ENCODE results near the gene PDGFRB. TPM values are rescaled to one million over a fixed set of nuclear protein-coding genes. Genes with fewer than 3 reads are reported as not detected.

PDGFRB gene
- total RNA-seq, 1 experiment from 2014 or later: 1.8 TPM

- no peaks in the 10 kb centered on the region for H3K36me3 ChIP-seq (ENCODE audit: control insufficient read depth, insufficient read depth, low read length)
- TF ChIP-seq TCF7L2 (IDR thresholded peaks at IDR 0.05; ENCODE audit: low read depth, low read length) (no peak), CTCF (IDR thresholded peaks at IDR 0.05) (no peak), SIN3A (IDR thresholded peaks at IDR 0.05; ENCODE audit: borderline replicate concordance, insufficient read depth, low read depth, low read length) (no peak), POLR2AphosphoS5 (IDR thresholded peaks at IDR 0.05; ENCODE audit: low read depth, low read length) (no peak)
- TF ChIP-seq, protein P1, sequence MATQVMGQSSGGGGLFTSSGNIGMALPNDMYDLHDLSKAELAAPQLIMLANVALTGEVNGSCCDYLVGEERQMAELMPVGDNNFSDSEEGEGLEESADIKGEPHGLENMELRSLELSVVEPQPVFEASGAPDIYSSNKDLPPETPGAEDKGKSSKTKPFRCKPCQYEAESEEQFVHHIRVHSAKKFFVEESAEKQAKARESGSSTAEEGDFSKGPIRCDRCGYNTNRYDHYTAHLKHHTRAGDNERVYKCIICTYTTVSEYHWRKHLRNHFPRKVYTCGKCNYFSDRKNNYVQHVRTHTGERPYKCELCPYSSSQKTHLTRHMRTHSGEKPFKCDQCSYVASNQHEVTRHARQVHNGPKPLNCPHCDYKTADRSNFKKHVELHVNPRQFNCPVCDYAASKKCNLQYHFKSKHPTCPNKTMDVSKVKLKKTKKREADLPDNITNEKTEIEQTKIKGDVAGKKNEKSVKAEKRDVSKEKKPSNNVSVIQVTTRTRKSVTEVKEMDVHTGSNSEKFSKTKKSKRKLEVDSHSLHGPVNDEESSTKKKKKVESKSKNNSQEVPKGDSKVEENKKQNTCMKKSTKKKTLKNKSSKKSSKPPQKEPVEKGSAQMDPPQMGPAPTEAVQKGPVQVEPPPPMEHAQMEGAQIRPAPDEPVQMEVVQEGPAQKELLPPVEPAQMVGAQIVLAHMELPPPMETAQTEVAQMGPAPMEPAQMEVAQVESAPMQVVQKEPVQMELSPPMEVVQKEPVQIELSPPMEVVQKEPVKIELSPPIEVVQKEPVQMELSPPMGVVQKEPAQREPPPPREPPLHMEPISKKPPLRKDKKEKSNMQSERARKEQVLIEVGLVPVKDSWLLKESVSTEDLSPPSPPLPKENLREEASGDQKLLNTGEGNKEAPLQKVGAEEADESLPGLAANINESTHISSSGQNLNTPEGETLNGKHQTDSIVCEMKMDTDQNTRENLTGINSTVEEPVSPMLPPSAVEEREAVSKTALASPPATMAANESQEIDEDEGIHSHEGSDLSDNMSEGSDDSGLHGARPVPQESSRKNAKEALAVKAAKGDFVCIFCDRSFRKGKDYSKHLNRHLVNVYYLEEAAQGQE (IDR thresholded peaks at IDR 0.05; ENCODE audit: insufficient read depth in 1 of 2, low read depth in 2 of 2, low read length in 1 of 2): no peak
- intact Hi-C loops (cut with micrococcal nuclease; ENCODE audit: unreplicated experiment): no loop called here
These were observed 78.6 kb downstream of the PDGFRB start for GRCh38 chr5:150077060-150077459.

DNA sequence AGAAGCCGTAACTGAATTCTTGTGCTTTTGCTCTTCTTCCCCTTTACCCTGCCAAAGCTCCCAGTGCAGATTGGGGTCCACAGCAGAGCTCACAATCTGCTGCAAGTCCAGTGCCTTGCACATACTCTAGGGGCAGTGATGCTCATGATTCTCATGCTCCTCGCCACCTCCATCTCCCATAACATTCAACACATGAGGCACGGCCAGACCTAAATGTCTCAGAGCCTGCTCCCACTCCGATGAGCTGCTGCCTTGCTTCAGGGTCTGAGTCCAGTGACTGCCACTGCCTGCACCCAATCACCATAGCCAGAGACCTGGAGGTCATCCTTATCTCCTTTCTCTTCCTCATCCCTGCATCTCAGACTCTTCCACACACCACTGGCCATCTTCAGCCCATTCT, 79.8 kb downstream of the PDGFRB start:
- in situ Hi-C loops (cut with HindIII; ENCODE audit: low pct_unique_long_range_greater_than_20kb, low sequenced_read_pairs): no loop called here
- no peak for DNase-seq (ENCODE audit: low read depth, low spot score)
- Histone ChIP-seq H3K4me3 (ENCODE audit: low read depth in 2 of 2, low read length in 2 of 2) (no peak overlapping the region), H3K27me3 (ENCODE audit: control insufficient read depth, insufficient read depth, low read length) (no peaks in the 10 kb centered on the region), H3K27ac (ENCODE audit: low read length) (no peak overlapping the region), H3K4me1 (ENCODE audit: control insufficient read depth, insufficient read depth, low read length) (no peaks in the 10 kb centered on the region), H3K9me3 (ENCODE audit: control insufficient read depth, insufficient read depth, low read depth, low read length) (no peaks in the 10 kb centered on the region), H3K36me3 (ENCODE audit: control insufficient read depth, insufficient read depth, low read length) (no peaks in the 10 kb centered on the region)
- POLR2A ChIA-PET: no interaction called here
- TF ChIP-seq SIN3A (IDR thresholded peaks at IDR 0.05; ENCODE audit: borderline replicate concordance, insufficient read depth, low read depth, low read length): no peak
- TF ChIP-seq CTCF (IDR thresholded peaks at IDR 0.05): no peak
- TF ChIP-seq, protein P1 (IDR thresholded peaks at IDR 0.05; ENCODE audit: insufficient read depth in 1 of 2, low read depth in 2 of 2, low read length in 1 of 2): no peak
- no peak for TF ChIP-seq POLR2AphosphoS5 (IDR thresholded peaks at IDR 0.05; ENCODE audit: low read depth, low read length)
- no peak for TF ChIP-seq TCF7L2 (IDR thresholded peaks at IDR 0.05; ENCODE audit: low read depth, low read length)
- no TSS peak for BruUV-seq (replicated peaks)
- intact Hi-C loops (cut with micrococcal nuclease; ENCODE audit: unreplicated experiment): no loop called here
- CTCF ChIA-PET: no interaction called here
- no peak for ATAC-seq

More at GRCh38 chr5:150077060-150077459, 78.6 kb downstream of the PDGFRB start:
- CTCF ChIA-PET: no interaction called here
- Histone ChIP-seq H3K4me3 (ENCODE audit: low read depth in 2 of 2, low read length in 2 of 2) (no peak overlapping the region), H3K27ac (ENCODE audit: low read length) (no peak overlapping the region), H3K27me3 (ENCODE audit: control insufficient read depth, insufficient read depth, low read length) (no peaks in the 10 kb centered on the region), H3K4me1 (ENCODE audit: control insufficient read depth, insufficient read depth, low read length) (no peaks in the 10 kb centered on the region), H3K9me3 (ENCODE audit: control insufficient read depth, insufficient read depth, low read depth, low read length) (no peaks in the 10 kb centered on the region)
- DNase-seq (ENCODE audit: low read depth, low spot score) (no peak), ATAC-seq (no peak)
- BruUV-seq (replicated peaks): no TSS peak
- POLR2A ChIA-PET: no interaction called here
- in situ Hi-C loops (cut with HindIII; ENCODE audit: low pct_unique_long_range_greater_than_20kb, low sequenced_read_pairs): no loop called here
